ENCODE measurements around the gene COL20A1.

The COL20A1 gene

DNA sequence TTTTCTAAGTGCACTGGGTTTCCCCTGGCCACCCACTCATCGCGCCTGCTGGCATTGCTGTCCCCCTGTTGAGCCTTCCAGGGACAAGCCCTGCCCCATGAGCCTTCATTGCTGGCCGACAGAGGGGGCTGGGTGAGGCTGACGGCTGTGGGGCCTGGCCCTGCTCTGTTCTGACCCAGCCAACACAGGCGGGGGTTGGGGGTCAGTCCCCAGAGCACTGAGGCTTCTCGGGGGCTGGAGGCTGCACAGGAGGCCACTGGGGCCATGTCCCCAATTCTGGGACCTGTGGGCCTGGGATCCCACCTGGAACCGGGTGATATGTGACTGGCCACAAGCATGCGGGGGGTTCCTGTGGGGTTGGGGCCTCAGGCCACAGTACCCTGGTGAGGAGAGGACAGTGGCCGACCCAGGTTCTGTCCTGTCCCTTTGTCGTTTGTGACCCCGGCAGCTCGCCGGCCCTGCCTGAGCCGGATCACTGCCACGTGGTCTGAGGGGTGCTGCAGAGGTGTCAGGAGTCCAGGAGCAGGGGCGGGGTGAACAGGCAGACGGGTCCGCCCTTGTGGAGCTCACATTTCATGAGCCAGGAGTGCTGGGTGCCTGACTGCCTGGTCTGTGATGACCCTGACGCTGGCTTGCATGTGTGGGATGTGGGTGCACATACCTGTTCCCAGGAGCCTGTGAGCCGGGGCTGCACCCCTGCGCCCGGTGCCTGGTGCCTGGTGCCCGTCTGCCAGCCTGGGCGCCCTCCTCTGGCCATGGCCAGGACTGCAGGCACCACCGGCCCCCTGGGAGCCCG, 2.1 kb upstream of the COL20A1 start:
- H3K4me3 ChIP-seq (ENCODE audit: low read depth, low read length), result no peak overlapping the region
- TF ChIP-seq, protein P1, sequence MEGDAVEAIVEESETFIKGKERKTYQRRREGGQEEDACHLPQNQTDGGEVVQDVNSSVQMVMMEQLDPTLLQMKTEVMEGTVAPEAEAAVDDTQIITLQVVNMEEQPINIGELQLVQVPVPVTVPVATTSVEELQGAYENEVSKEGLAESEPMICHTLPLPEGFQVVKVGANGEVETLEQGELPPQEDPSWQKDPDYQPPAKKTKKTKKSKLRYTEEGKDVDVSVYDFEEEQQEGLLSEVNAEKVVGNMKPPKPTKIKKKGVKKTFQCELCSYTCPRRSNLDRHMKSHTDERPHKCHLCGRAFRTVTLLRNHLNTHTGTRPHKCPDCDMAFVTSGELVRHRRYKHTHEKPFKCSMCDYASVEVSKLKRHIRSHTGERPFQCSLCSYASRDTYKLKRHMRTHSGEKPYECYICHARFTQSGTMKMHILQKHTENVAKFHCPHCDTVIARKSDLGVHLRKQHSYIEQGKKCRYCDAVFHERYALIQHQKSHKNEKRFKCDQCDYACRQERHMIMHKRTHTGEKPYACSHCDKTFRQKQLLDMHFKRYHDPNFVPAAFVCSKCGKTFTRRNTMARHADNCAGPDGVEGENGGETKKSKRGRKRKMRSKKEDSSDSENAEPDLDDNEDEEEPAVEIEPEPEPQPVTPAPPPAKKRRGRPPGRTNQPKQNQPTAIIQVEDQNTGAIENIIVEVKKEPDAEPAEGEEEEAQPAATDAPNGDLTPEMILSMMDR (IDR thresholded peaks at IDR 0.05; ENCODE audit: borderline replicate concordance, insufficient read depth, low read depth, low read length), result peak; percentile 86

DNA sequence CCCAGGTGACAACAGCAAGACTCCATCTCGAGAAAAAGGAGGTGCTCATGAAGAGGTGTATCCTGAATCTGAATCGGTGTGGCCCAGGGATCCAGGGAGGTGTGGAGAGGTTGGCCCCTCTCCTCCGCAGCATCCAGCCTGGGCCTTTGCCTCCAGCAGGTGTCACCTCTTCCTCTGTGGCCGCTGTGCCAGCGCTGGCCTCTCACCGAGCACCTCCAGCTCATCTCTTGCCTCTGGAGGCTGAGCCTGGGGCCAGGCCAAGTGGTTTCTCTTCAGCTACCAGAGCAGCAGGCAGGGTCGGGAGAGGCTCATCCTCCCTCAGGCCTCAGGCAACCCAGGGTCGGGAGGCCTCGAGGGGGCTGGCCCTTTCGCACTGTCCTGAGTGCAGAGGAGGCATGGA, 1.2 kb upstream of the COL20A1 start:
- TF ChIP-seq, protein P1 (IDR thresholded peaks at IDR 0.05; ENCODE audit: borderline replicate concordance, insufficient read depth, low read depth, low read length), result no peak

DNA sequence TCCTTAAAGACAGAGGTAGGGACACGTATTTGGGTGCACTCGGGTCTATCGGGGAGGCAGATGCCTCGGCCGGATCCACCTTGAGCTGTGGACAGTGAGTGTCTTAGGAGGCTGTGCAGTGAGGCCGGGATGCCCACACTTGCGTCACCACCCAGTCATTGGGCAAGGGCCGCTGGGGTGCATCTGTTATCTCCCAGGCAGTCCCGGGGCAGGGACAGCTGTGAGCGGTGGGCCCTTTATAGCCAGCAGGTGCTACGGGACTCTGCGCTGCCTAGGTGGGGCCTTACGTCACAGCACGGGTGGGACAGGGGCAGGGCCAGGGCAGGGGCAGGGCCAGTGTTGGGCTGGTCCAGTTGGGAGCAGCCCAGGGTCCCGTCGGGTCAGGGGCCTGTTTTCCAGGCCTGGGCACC, 689 bp upstream of the COL20A1 start:
- no peak overlapping the region for H3K4me3 ChIP-seq (ENCODE audit: low read depth, low read length)
- TF ChIP-seq, protein P1 (IDR thresholded peaks at IDR 0.05; ENCODE audit: borderline replicate concordance, insufficient read depth, low read depth, low read length), result no peak

More for the DNA sequence above, 1.2 kb upstream of the COL20A1 start:
- no peak overlapping the region for H3K4me3 ChIP-seq (ENCODE audit: low read depth, low read length)

DNA sequence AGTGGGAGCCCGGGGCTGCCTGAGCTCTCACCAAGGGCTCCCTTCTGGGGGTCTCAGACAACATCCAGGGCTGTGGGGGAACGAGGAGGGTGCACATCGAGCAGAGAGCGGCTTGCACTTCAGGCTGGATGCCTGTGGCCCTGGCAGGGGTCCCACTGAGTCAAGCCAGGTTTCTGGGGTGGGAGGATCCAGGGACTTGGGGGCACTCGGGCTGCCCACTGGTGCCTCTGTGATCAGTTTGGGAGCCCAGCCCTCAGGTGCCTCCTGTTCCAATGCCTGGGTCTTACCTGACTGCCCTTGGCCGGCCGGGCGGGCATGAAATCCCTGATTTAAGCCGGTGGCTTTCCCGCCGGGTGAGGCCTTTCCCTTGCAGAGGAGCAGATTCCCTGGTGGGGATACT, 470 bp downstream of the COL20A1 start:
- TF ChIP-seq, protein P1 (IDR thresholded peaks at IDR 0.05; ENCODE audit: borderline replicate concordance, insufficient read depth, low read depth, low read length), result no peak
- no peak overlapping the region for H3K4me3 ChIP-seq (ENCODE audit: low read depth, low read length)

DNA sequence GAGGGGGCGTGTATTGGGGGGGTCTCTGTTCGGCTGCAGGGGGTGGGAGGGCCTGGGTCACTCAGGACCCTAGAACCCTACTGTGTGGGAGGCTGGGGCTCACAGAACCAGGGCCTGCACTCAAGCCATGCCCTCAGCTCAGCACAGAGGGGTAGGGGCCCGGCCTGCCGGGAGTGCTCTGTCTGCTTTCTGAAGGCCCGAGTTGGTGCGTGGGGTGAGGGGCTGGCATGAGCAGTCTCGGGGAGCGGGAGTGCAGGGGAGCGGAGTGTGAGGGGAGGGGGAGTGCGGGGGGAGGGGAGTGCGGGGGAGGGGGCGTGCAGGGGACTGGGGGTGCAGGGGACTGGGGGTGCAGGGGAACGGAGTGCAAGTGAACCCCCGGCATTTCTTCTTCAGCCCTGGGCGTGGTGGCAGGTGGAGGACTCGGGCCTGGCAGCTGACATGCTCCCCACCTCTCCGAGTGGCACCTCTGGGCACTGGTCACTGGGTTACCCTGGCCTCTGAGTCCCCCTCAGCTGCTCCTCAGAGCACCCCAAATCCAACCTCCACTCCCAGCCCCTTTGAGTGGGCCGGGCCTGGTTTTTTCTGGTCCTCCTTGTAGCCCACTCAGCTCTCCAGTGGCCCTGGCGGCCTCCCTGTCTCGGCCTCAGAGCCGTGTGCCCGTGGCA, 1.0 kb downstream of the COL20A1 start:
- no peak overlapping the region for H3K4me3 ChIP-seq (ENCODE audit: low read depth, low read length)
- TF ChIP-seq, protein P1 (IDR thresholded peaks at IDR 0.05; ENCODE audit: borderline replicate concordance, insufficient read depth, low read depth, low read length), result no peak

DNA sequence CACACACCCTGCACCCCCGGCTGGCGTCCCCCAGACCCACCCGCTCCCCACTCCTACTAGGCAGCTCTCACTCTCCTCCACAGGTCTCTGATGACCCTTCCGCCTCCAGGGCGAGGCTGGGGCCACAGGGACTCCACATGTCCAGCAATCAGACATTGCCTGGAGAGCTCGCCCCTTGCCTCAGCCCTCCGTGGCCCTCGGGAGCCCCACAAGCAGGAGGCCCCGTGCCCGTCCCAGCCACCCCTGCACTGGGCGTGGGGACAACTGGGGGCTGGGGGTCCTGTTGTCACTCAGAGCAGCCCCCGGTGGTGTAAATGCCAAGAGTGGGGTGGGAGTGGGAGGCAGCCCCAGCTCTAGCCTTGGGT, 1.5 kb downstream of the COL20A1 start:
- H3K4me3 ChIP-seq (ENCODE audit: low read depth, low read length), result no peak overlapping the region
- TF ChIP-seq, protein P1 (IDR thresholded peaks at IDR 0.05; ENCODE audit: borderline replicate concordance, insufficient read depth, low read depth, low read length), result no peak

DNA sequence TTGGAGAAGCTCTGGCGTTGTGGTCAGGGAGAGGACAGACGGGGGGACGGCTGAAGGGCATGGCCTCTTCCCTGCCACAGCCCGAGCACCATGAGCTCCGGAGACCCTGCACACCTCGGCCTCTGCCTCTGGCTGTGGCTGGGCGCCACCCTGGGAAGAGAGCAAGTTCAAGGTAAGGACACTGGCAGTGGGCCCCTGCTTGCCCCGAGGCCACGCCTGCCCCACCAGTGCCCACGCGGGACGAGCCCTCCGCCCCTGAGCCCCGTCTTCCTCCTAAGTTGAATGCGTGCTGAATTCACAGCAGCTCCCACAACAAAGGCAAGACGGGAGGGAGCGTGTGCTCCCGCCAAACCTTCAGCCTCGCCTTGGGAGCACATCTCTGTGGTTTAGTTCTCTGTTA, 2.0 kb downstream of the COL20A1 start:
- TF ChIP-seq, protein P1 (IDR thresholded peaks at IDR 0.05; ENCODE audit: borderline replicate concordance, insufficient read depth, low read depth, low read length), result no peak
- no peak overlapping the region for H3K4me3 ChIP-seq (ENCODE audit: low read depth, low read length)

All from GM12875 (cell line).